Frontal cortex (tissue), 4 donors: ENCODE data around the gene LAMTOR5. TPM values are rescaled to one million over a fixed set of nuclear protein-coding genes. Genes with fewer than 3 reads are reported as not detected.

Experiments used
- DNase-seq, 2 donors: peaks; one replicate each; pipeline ENCODE4 v3.0.0; 2012; ENCODE audit warnings: low spot score in 2 of 2
- FAIRE-seq: peaks from 2 replicates; lab custom pipeline; 2012; peaks lifted over from hg19 to GRCh38; lab: Jason Lieb, UNC
- total RNA-seq: library from RNA; depleted of rRNA; stranded (reverse); fragments of >200 nt; gene quantifications from one replicate; pipeline ENCODE4 v1.2.3, GENCODE V29; 2014
- donor health status: control.
- donor health status: control.
- donor health status: control.

Gene LAMTOR5
- total RNA-seq, 1 donor from 2014 or later, result 38.7 TPM

DNA sequence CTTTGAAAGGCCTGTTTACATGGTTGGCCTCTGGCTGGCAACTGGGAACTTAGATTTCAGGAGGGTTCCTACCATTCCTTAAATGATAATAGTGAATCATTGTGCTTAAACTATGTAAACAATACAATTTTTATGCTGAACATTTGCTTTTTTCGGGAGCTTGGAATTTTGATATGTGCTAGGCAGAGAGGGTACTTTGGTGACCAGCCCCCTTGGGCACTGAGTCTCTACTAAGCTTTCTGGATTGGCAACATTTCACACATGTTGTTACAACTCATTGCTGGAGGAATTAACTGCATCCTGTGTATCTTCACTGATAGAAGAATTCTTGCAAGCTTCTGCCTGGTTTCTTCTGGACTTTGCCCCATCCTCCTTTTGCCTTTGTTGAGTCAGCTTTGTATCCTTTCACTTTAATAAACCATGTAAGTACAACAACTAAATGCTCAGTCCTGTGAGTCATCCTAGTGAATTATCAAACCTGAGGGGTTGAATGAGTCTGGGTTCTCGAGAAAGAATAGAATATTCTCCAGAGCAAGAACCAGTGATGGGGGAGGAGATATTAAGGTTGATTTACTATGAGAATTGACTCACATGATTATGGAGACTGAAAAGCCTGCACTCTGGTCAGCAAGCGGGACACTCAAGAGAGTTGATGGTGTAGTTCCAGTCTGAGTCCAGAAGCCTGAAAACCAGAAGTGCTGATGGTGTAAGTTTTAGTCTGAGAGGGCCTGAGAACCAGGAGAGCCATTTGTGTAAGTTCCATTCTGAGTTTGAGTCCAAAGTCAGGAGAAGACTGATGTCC is 13.6 kb downstream of the LAMTOR5 start:
- FAIRE-seq (no peak), DNase-seq (no peak)

DNA sequence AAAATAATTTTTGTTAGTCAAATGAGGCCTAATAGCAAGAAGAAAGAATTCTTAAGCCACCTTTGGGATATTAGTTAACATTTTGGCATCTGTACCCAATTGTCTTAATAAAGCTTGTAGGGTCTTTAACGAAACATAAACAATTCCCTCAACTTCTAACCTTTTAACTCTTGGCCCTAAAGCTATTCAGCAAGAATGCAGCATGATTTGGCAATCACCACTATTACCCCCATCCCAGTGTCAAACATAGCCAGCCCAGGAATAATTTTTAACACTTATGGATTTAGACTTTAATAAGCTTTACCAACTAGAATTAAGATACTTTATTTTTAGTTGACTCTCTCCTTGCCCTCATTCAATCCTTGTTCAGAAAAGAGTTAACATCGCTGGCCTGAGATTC is 14.2 kb downstream of the LAMTOR5 start:
- no peak for FAIRE-seq

GRCh38 chr1:110390692-110391245 is 16.7 kb downstream of the LAMTOR5 start, which contains the start of gene SLC16A4:
Gene SLC16A4, minus strand, starts transcription at chr1:110391026. Its CDS starts 1,703 bp downstream, at chr1:110389323.
- no peak for FAIRE-seq

More for the DNA sequence above, 14.2 kb downstream of the LAMTOR5 start:
- DNase-seq, result no peak

GRCh38 chr1:110390096-110390495 is 17.4 kb downstream of the LAMTOR5 start:
- FAIRE-seq, result no peak
- DNase-seq, result no peak

More at GRCh38 chr1:110390692-110391245, 16.7 kb downstream of the LAMTOR5 start, which contains the start of gene SLC16A4:
- no peak for DNase-seq

GRCh38 chr1:110387048-110387754 is 20.3 kb downstream of the LAMTOR5 start:
- DNase-seq (no peak), FAIRE-seq (no peak)

DNA sequence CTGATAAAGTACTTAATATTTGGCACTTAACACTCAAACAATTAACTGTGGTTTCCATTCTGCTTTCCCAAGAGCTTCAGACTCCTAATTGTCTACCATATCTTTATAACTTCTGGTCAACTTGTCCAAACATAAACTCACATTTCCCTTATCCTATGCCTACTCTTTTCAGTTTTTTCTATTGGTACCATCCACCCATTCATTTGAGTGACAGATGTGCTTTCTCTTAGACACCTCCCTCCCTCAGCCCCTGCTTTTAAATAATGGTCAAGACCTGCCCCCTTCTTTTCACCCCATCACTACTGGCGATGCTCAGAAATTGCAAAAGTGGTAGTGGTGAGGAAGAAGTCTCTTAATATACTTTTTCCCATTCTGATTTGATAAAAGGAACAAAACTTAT is 22.1 kb downstream of the LAMTOR5 start:
- no peak for DNase-seq
- FAIRE-seq, result no peak

GRCh38 chr1:110384581-110385321 is 22.7 kb downstream of the LAMTOR5 start:
- DNase-seq (no peak), FAIRE-seq (no peak)

DNA sequence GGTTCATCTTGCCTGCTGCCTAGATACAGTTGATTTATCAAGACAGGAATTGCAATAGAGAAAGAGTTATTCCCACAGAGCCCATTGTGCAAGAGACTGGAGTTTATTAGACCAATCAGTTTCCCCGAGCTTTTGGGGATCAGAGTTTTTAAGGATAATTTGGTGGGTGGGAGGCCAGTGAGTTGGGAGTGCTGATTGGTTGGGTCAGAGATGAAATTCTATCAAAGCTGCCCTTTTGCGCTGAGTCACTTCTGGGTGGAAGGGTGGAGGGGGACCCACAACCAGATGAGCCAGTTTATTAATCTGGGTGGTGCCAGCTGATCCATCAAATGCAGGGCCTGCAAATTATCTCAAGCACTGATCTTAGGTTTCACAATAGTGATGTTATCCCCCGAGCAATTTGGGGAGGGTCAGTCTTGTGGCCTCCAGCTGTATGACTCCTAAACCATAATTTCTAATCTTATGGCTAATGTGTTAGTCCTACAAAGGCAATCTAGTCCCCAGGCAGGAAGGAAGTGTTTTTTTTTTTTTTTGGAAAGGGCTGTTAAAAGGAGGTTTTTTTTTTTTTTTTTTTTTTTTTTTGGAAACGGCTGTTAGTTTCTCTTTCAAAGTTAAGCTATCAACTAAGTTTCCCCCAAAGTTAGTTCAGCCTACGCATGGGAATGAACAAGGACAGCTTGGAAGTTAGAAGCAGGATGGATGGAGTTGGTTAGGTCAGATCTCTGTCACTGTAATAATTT is 24.1 kb downstream of the LAMTOR5 start:
- DNase-seq (no peak), FAIRE-seq (no peak)

- DNase-seq (no peak), FAIRE-seq (no peak)
Observed at GRCh38 chr1:110380672-110381283, 26.7 kb downstream of the LAMTOR5 start.

DNA sequence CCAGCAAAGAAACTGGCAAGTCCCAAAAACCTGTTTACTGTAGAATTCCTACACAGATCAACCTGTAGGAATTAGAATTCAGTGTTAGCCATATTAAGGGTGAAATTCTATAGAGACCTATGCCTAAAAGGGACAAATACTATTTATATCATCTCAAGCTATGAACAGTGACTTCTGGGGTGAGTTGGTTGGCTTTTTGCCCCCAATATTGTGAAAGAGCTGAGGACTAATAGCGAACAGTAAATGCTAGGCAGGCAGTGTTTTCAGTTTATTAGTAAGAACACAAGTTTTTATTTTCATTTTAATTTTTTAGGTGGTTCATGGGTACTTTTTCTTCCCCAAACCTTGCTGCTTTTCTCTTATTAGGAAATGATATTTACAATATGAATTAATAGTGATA is 32.0 kb downstream of the LAMTOR5 start:
- DNase-seq (no peak), FAIRE-seq (no peak)

DNA sequence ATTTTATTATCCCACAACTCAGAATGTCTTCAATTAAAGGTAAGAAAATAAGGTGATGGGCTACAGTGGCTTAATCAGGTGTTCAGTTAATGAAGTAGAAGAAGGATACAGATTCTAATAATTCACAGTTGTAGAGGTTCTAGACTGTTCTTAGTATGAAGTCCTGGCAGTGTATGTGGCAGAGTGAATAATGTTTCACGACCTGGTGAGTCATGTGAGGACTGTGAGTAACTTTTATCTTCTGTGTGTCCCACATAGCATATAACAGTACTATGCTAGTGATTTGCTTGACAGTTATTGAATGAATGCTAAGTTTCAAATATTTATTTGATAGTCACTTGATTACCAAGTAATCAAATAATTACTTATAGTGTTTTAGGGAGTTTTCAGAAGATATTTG is 36.7 kb downstream of the LAMTOR5 start:
- FAIRE-seq (no peak), DNase-seq (no peak)

DNA sequence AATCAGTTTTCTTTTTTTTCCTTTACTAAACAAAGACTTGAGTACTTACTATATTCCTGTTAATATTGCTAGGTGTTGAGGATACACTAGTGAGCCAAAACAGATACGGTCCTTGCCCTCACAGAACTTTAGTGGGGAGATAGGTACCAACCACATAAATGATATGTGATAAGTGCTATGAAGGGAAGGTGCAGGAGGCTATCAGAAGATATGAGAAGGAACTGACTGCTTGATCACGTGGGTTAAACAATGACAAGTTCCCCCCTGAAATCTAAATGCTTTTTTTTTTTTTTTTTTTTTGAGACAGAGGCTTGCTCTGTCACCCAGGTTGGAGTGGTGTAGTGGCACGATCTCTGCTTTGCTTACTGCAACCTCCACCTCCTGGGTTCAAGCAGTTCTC is 43.3 kb downstream of the LAMTOR5 start:
- no peak for DNase-seq
- FAIRE-seq, result no peak

GRCh38 chr1:110361856-110362255 is 45.6 kb downstream of the LAMTOR5 start:
- DNase-seq (no peak), FAIRE-seq (no peak)

- DNase-seq (no peak), FAIRE-seq (no peak)
Observed at GRCh38 chr1:110360431-110360830, 47.1 kb downstream of the LAMTOR5 start.

DNA sequence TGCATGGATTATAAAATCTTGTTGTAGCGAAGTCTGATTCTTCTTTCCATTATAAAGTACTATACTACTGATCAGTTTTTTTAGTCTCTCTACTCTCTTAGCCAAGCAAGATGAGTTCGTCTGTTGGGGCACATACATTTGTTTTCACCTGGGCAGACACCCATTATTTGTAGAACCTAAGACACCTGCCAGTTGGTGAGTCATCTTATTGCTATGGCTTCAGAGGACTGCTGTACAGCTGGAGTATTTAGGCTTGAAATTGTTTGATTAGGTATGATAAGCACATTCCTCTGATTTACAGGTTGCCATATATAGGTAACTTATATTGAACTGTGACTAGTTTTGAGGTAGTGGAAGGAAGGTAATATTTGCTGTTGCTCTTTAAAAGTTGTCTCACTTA is 51.1 kb downstream of the LAMTOR5 start:
- FAIRE-seq, result no peak

DNA sequence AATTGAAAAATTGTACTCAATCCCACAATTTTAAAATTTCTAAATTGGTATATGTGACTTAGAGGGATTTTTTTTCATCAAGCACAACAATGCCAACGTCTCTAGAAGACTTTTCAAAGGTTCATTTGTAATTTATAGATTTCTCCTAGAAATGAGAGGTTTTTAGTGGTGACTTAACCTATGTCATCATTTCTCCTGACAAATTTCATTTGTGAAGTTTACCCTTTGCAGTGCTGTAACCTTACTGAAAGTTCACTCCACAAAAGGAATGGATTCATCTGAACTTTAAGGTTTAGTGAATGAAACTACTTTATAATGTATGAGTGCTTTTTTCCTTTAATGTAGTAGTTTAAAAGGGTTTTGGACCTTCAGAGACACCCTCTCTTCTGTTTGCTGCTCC is 52.2 kb downstream of the LAMTOR5 start:
- DNase-seq (no peak), FAIRE-seq (no peak)

More for the DNA sequence above, 51.1 kb downstream of the LAMTOR5 start:
- DNase-seq, result no peak
